Measurements from ENCODE around the gene SH3RF1.

SH3RF1 gene

DNA sequence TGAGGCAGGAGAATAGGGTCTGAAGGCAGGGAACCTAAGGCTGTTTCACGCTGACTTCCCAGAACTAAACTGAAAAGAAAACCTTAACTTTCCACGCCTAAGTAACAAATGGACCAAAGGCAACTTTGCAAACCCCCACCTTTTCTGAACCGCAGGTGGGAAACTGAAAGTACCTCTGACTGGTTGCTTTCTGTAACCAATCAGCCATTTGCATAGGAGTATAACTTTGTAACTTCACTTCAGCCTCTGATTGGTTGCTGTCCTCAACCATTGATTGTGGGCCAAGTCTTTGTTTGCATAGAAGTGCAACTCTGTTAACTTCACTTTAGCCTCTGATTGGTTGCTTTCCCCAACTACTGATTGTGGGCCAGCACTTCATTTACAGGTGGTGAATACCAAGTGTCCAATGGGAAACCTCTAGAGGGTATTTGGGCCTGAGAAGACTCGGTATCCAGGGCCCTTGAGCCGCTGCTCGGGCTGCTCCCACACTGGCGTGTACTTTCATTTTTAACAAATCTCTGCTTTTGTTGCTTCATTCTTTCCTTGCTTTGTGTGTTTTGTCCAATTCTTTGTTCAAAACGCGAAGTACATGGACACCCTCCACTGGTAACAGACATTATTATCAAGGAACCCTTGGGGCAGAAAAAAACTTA is 139.1 kb downstream of the SH3RF1 start:
- H3K9me3 ChIP-seq (ENCODE audit: control insufficient read depth in 2 of 2, low read length in 2 of 2), result no peaks in the 10 kb centered on the region
- peaks cover 56 to 67% of the 10 kb centered on the region in 2 donors for H3K36me3 ChIP-seq (ENCODE audit: control insufficient read depth in 2 of 2, insufficient read depth in 2 of 2, low read length in 2 of 2)
- no peak overlapping the region for H3K9ac ChIP-seq (ENCODE audit: low read depth in 1 of 2, low read length in 2 of 2)
- no peak overlapping the region for H3K27ac ChIP-seq (ENCODE audit: low read depth in 2 of 2, low read length in 2 of 2)
- H3K4me3 ChIP-seq (ENCODE audit: low read length in 2 of 2), result no peak overlapping the region
- no peaks in the 10 kb centered on the region for H3K4me1 ChIP-seq (ENCODE audit: control insufficient read depth in 2 of 2, insufficient read depth in 2 of 2, low read length in 2 of 2)
- no peaks in the 10 kb centered on the region for H3K27me3 ChIP-seq (ENCODE audit: control insufficient read depth in 2 of 2, insufficient read depth in 2 of 2, low read length in 2 of 2)

DNA sequence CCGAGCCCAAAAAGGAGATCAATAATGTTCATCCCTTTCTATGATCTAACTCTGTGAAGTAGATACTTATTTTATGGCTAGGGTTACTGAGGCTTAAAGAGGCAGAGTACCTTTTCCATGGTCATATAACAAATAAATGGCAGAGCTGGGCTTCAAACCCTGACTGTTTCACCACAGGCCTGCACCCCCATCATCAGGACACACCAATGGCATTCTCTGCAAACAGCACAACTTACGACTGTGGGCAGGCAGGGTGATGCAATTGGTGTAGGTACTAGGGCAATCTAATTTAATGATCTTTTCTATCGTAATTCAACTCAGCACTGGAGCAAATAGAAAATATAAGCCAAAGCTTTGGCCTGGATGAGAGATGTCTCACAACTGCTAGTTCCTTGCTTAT is 141.9 kb downstream of the SH3RF1 start:
- Histone ChIP-seq H3K4me1 (ENCODE audit: control insufficient read depth in 2 of 2, insufficient read depth in 2 of 2, low read length in 2 of 2) (no peaks in the 10 kb centered on the region), H3K4me3 (ENCODE audit: low read length in 2 of 2) (no peak overlapping the region), H3K27me3 (ENCODE audit: control insufficient read depth in 2 of 2, insufficient read depth in 2 of 2, low read length in 2 of 2) (no peaks in the 10 kb centered on the region), H3K36me3 (ENCODE audit: control insufficient read depth in 2 of 2, insufficient read depth in 2 of 2, low read length in 2 of 2) (peaks cover 46 to 59% of the 10 kb centered on the region in 2 donors), H3K9ac (ENCODE audit: low read depth in 1 of 2, low read length in 2 of 2) (no peak overlapping the region), H3K9me3 (ENCODE audit: control insufficient read depth in 2 of 2, low read length in 2 of 2) (no peaks in the 10 kb centered on the region), H3K27ac (ENCODE audit: low read depth in 2 of 2, low read length in 2 of 2) (no peak overlapping the region)

DNA sequence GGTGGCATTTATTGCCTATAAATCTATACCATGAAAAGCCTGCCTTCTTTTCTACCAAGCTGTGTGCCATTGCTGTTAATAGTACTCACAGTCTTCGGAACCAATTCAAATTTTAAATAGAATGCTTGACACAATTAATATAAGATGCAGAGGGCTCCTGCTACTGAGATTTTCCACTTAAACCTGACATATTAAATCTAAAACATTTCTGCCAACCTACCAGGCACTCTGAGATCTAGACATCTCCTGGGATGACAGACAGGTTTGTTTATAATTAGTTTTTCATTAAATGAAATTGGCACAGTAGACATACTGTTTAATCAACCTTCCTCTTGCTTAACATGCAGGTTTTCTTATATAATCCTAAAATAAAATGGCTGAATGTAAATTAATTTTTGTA is 143.4 kb downstream of the SH3RF1 start:
- H3K36me3 ChIP-seq (ENCODE audit: control insufficient read depth in 2 of 2, insufficient read depth in 2 of 2, low read length in 2 of 2), result peaks cover 40 to 56% of the 10 kb centered on the region in 2 donors
- H3K4me3 ChIP-seq (ENCODE audit: low read length in 2 of 2), result no peak overlapping the region
- no peaks in the 10 kb centered on the region for H3K27me3 ChIP-seq (ENCODE audit: control insufficient read depth in 2 of 2, insufficient read depth in 2 of 2, low read length in 2 of 2)
- H3K9me3 ChIP-seq (ENCODE audit: control insufficient read depth in 2 of 2, low read length in 2 of 2), result no peaks in the 10 kb centered on the region
- no peak overlapping the region for H3K9ac ChIP-seq (ENCODE audit: low read depth in 1 of 2, low read length in 2 of 2)
- H3K4me1 ChIP-seq (ENCODE audit: control insufficient read depth in 2 of 2, insufficient read depth in 2 of 2, low read length in 2 of 2), result no peaks in the 10 kb centered on the region
- H3K27ac ChIP-seq (ENCODE audit: low read depth in 2 of 2, low read length in 2 of 2), result no peak overlapping the region

DNA sequence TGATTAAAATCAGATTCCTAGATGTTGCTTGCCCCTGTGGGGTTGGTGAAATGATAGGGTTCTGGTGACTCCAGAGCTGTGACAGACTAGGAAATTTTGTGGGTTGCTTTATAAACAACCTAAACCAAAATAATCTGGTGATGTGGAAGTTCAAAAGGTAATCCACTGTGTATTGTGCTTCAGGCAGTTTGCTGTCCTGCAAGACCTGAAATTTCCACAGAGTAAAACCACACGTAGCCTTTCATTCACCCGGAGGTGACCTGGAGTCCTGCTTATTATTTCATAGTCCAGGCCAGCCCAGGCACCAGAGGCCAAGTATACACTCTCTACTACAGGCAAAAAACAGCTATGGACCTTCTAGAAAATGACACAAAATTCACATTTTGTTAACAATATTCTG is 146.1 kb downstream of the SH3RF1 start:
- no peaks in the 10 kb centered on the region for H3K4me1 ChIP-seq (ENCODE audit: control insufficient read depth in 2 of 2, insufficient read depth in 2 of 2, low read length in 2 of 2)
- peaks cover 42 to 58% of the 10 kb centered on the region in 2 donors for H3K36me3 ChIP-seq (ENCODE audit: control insufficient read depth in 2 of 2, insufficient read depth in 2 of 2, low read length in 2 of 2)
- H3K9ac ChIP-seq (ENCODE audit: low read depth in 1 of 2, low read length in 2 of 2), result no peak overlapping the region
- H3K9me3 ChIP-seq (ENCODE audit: control insufficient read depth in 2 of 2, low read length in 2 of 2), result no peaks in the 10 kb centered on the region
- H3K27ac ChIP-seq (ENCODE audit: low read depth in 2 of 2, low read length in 2 of 2), result no peak overlapping the region
- no peak overlapping the region for H3K4me3 ChIP-seq (ENCODE audit: low read length in 2 of 2)
- H3K27me3 ChIP-seq (ENCODE audit: control insufficient read depth in 2 of 2, insufficient read depth in 2 of 2, low read length in 2 of 2), result no peaks in the 10 kb centered on the region

DNA sequence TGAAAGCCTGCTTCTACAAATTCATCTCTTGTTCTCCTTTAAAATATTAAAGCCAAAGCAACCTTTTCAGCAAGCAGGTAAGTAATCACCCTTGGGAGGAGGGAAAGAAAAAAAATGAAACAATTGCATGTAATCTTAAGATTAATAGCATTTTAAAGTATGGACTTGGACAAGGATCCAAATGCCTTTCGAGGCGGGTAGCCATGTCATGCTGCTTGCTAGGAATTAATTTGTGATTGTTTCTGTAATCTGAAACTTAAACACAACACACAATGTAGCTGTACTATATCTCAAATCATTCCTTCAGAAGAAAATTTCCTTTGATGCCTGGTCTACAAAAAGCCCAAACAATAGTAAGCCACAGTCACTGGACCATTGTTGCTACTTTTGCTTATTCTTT is 148.3 kb downstream of the SH3RF1 start:
- Histone ChIP-seq H3K4me1 (ENCODE audit: control insufficient read depth in 2 of 2, insufficient read depth in 2 of 2, low read length in 2 of 2) (no peaks in the 10 kb centered on the region), H3K4me3 (ENCODE audit: low read length in 2 of 2) (no peak overlapping the region), H3K9me3 (ENCODE audit: control insufficient read depth in 2 of 2, low read length in 2 of 2) (no peaks in the 10 kb centered on the region), H3K36me3 (ENCODE audit: control insufficient read depth in 2 of 2, insufficient read depth in 2 of 2, low read length in 2 of 2) (peaks cover 41 to 49% of the 10 kb centered on the region in 2 donors), H3K27ac (ENCODE audit: low read depth in 2 of 2, low read length in 2 of 2) (no peak overlapping the region), H3K27me3 (ENCODE audit: control insufficient read depth in 2 of 2, insufficient read depth in 2 of 2, low read length in 2 of 2) (no peaks in the 10 kb centered on the region), H3K9ac (ENCODE audit: low read depth in 1 of 2, low read length in 2 of 2) (no peak overlapping the region)

DNA sequence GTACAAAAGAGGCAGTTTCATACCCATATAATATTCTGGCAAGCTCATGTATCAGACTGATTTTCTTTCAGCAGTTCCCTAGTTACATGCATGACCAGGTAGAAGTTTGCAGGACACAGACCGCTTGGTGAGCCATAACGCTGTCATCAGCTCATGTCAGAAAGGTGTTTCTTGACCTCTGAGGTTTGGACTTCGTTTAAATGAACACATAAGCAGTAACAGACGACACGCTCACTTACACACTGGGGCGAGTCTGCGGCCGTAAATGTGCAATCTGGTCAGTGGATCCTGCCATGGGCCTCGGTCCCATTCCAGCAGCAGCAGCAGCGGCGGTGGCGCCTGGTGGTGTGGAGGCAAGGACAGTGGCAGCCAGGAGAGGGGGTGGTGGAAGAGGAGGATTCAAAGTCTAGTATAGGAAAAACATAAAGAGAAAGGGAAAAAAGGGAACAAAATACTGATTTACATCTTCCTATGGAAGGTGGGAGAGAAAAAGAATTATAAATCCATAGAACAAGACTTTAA is 148.8 kb downstream of the SH3RF1 start:
- Histone ChIP-seq H3K27ac (ENCODE audit: low read depth in 2 of 2, low read length in 2 of 2) (no peak overlapping the region), H3K36me3 (ENCODE audit: control insufficient read depth in 2 of 2, insufficient read depth in 2 of 2, low read length in 2 of 2) (peaks cover 41 to 54% of the 10 kb centered on the region in 2 donors), H3K4me3 (ENCODE audit: low read length in 2 of 2) (no peak overlapping the region), H3K4me1 (ENCODE audit: control insufficient read depth in 2 of 2, insufficient read depth in 2 of 2, low read length in 2 of 2) (no peaks in the 10 kb centered on the region), H3K27me3 (ENCODE audit: control insufficient read depth in 2 of 2, insufficient read depth in 2 of 2, low read length in 2 of 2) (no peaks in the 10 kb centered on the region), H3K9ac (ENCODE audit: low read depth in 1 of 2, low read length in 2 of 2) (no peak overlapping the region), H3K9me3 (ENCODE audit: control insufficient read depth in 2 of 2, low read length in 2 of 2) (no peaks in the 10 kb centered on the region)

DNA sequence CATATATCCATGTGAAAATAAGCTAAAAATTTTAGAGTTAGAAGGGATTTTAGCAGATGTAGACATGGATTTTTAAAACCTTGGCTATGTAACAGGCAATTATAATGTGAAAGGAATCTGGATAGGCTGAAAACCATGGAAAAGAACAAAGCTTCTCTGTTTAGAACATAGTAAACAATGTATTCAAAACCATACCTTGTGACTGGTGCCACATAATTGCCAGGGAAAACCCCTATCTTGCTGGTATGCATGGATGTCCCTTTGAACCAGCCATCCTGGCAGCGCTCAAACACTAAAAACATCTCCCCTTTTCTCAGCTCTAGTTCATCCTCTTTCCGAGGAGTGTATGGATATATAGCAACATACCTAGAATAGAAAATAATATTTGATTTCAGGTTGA is 150.1 kb downstream of the SH3RF1 start:
- Histone ChIP-seq H3K27ac (ENCODE audit: low read depth in 2 of 2, low read length in 2 of 2) (no peak overlapping the region), H3K27me3 (ENCODE audit: control insufficient read depth in 2 of 2, insufficient read depth in 2 of 2, low read length in 2 of 2) (no peaks in the 10 kb centered on the region), H3K36me3 (ENCODE audit: control insufficient read depth in 2 of 2, insufficient read depth in 2 of 2, low read length in 2 of 2) (peaks cover 51 to 61% of the 10 kb centered on the region in 2 donors), H3K9me3 (ENCODE audit: control insufficient read depth in 2 of 2, low read length in 2 of 2) (no peaks in the 10 kb centered on the region), H3K4me3 (ENCODE audit: low read length in 2 of 2) (no peak overlapping the region), H3K9ac (ENCODE audit: low read depth in 1 of 2, low read length in 2 of 2) (no peak overlapping the region), H3K4me1 (ENCODE audit: control insufficient read depth in 2 of 2, insufficient read depth in 2 of 2, low read length in 2 of 2) (peaks cover 0 to 10% of the 10 kb centered on the region in 2 donors)

DNA sequence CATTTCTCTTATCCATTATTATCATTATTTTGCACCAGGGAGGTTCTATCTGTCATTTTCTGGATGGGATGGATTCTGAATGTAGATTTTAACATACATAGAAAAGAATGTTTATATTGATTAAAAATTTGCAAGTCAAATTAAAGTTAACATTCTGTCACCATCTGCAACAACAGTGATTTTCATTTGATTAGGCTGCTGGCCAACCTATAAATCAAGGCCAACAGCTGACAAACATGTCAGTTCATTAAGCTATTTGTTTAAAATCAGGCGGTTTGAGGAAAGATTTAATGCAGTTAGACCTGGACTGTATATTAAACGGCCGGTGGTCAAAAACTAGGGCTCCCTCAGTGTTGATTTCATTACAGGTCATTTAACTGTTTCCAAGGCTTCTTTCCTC is 151.2 kb downstream of the SH3RF1 start:
- H3K36me3 ChIP-seq (ENCODE audit: control insufficient read depth in 2 of 2, insufficient read depth in 2 of 2, low read length in 2 of 2), result peaks cover 46 to 54% of the 10 kb centered on the region in 2 donors
- no peak overlapping the region for H3K9ac ChIP-seq (ENCODE audit: low read depth in 1 of 2, low read length in 2 of 2)
- H3K9me3 ChIP-seq (ENCODE audit: control insufficient read depth in 2 of 2, low read length in 2 of 2), result no peaks in the 10 kb centered on the region
- no peaks in the 10 kb centered on the region for H3K27me3 ChIP-seq (ENCODE audit: control insufficient read depth in 2 of 2, insufficient read depth in 2 of 2, low read length in 2 of 2)
- H3K4me1 ChIP-seq (ENCODE audit: control insufficient read depth in 2 of 2, insufficient read depth in 2 of 2, low read length in 2 of 2), result peaks cover 0 to 15% of the 10 kb centered on the region in 2 donors
- H3K4me3 ChIP-seq (ENCODE audit: low read length in 2 of 2), result no peak overlapping the region
- no peak overlapping the region for H3K27ac ChIP-seq (ENCODE audit: low read depth in 2 of 2, low read length in 2 of 2)

DNA sequence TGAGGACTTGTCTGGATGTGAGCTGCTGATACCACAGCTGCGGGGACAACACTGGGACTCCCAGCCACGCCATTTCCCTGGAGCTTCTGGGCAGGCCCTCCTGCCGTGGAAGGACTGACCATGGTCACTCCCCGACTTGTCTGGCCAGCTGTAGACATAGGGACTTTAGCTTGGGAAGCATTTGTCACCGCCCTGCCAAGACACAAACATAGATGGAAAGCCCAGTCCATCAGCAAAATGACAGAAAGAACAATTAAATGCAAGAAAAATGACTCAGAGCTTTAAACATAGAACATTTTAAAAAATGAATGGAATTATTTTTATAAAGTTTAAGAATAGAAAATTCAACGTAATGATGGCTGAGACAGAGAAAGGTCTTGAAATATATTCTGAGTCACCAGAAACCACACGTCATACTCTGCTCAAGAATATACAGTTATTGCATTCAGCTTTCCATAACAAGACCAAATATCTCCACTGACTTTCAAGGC is 153.1 kb downstream of the SH3RF1 start:
- Histone ChIP-seq H3K4me1 (ENCODE audit: control insufficient read depth in 2 of 2, insufficient read depth in 2 of 2, low read length in 2 of 2) (peaks cover 4 to 22% of the 10 kb centered on the region in 2 donors), H3K27ac (ENCODE audit: low read depth in 2 of 2, low read length in 2 of 2) (no peak overlapping the region), H3K36me3 (ENCODE audit: control insufficient read depth in 2 of 2, insufficient read depth in 2 of 2, low read length in 2 of 2) (peaks cover 48 to 58% of the 10 kb centered on the region in 2 donors), H3K9me3 (ENCODE audit: control insufficient read depth in 2 of 2, low read length in 2 of 2) (no peaks in the 10 kb centered on the region), H3K4me3 (ENCODE audit: low read length in 2 of 2) (no peak overlapping the region), H3K9ac (ENCODE audit: low read depth in 1 of 2, low read length in 2 of 2) (no peak overlapping the region), H3K27me3 (ENCODE audit: control insufficient read depth in 2 of 2, insufficient read depth in 2 of 2, low read length in 2 of 2) (no peaks in the 10 kb centered on the region)

DNA sequence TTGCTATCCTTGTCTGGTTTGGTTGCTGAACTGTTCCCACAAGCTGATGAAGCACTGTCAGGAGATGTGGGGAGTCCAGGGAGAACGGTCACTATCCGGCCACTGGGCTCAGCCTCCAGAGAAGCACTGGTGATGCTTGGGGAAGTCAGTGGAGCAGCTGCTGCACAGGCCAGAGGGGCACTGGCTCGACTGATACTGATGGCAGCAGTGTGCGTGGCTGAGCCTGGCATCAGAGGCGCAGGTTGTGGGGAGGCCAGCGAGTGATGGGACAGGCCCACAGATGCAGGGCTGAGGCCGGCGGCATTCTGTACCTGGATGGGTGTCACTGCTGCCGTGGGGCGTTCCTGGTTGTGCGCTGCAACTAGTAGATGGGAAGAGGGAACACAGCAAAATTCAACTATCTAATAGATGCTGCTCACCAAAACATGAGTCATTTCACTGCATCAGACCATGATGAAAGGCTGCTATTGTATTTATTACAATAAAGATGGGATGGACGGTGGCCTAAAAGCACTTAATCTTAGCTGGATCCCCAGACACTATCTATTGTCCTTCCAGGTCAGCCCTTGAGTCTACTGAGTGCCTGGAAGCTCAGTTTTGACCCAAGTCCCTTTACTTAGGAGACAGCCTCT is 154.4 kb downstream of the SH3RF1 start:
- Histone ChIP-seq H3K27ac (ENCODE audit: low read depth in 2 of 2, low read length in 2 of 2) (peak overlapping the region in 1 of 2 donors; percentile 48), H3K36me3 (ENCODE audit: control insufficient read depth in 2 of 2, insufficient read depth in 2 of 2, low read length in 2 of 2) (peaks cover 43 to 46% of the 10 kb centered on the region in 2 donors), H3K4me3 (ENCODE audit: low read length in 2 of 2) (no peak overlapping the region), H3K9me3 (ENCODE audit: control insufficient read depth in 2 of 2, low read length in 2 of 2) (no peaks in the 10 kb centered on the region), H3K27me3 (ENCODE audit: control insufficient read depth in 2 of 2, insufficient read depth in 2 of 2, low read length in 2 of 2) (no peaks in the 10 kb centered on the region), H3K9ac (ENCODE audit: low read depth in 1 of 2, low read length in 2 of 2) (no peak overlapping the region), H3K4me1 (ENCODE audit: control insufficient read depth in 2 of 2, insufficient read depth in 2 of 2, low read length in 2 of 2) (peaks cover 4 to 22% of the 10 kb centered on the region in 2 donors)

Data from mucosa of rectum (tissue), 2 donors.